HUES6 (cell line): Measurements from ENCODE around the gene KCNN4.

Source experiments
- H3K27ac ChIP-seq: 2 replicates; pipeline ENCODE4 v1.7.0; 2013; ENCODE audit warnings: low read depth, mild to moderate bottlenecking, low read length, inconsistent platforms
- H3K27me3 ChIP-seq: 2 replicates; pipeline ENCODE4 v1.6.1; 2013; ENCODE audit warnings: low read length; ENCODE audit not compliant: control insufficient read depth, insufficient read depth
- H3K36me3 ChIP-seq: 2 replicates; pipeline ENCODE4 v1.6.1; 2013; ENCODE audit warnings: low read length; ENCODE audit not compliant: control insufficient read depth, insufficient read depth
- H3K4me1 ChIP-seq: 2 replicates; pipeline ENCODE4 v1.6.1; 2013; ENCODE audit warnings: low read length; ENCODE audit not compliant: control insufficient read depth, insufficient read depth
- H3K4me3 ChIP-seq: 2 replicates; pipeline ENCODE4 v1.5.1; 2013; ENCODE audit warnings: low read depth, low read length
- H3K9ac ChIP-seq: one replicate; pipeline ENCODE4 v1.6.1; 2013; ENCODE audit warnings: mild to moderate bottlenecking, low read length
- H3K9me3 ChIP-seq: 2 replicates; pipeline ENCODE4 v1.6.1; 2013; ENCODE audit warnings: low read depth, low read length; ENCODE audit not compliant: control insufficient read depth, insufficient read depth

The KCNN4 gene

DNA sequence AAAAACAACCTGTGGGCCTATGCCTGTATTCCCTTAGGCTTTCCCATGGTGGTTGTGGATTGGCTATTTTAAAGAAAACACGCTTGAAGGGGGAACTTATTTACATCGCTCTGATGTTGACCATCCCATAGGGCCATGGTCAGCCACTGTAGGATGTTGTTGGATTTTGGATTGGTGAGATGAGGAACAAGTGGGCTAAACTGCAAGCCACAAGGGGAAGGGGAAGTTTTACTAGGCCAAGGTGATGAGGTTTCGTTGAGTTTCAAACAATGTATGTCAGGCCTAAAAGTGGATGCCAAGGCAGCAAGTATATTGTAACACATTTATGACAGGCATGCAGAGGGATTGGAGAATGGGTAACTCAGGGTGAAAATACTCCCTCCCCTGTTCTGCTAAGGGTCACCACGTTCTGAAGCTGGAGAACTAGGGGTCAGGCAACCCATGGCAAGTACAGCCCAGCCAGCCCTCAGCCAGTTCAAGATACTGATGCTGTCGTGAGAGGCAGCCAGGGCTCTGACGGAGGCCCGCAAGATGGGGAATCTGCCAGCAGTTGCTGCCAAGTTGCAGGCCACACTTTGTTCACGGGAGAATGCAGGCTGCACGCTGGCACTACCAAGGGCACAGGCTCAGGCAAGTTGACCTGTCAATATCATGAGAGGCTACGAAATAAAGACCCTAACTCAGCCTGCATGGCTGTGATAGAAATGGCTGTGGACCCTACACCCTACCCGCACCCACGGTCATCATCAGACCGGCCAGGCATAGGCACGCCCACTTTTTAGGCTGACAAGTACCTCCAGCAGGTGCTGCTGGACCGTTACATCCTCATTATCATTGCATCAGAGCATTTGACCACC lies 53.8 kb downstream of the KCNN4 start:
- Histone ChIP-seq H3K4me3 (no peak overlapping the region), H3K9ac (no peak overlapping the region), H3K27me3 (no peaks in the 10 kb centered on the region), H3K27ac (no peak overlapping the region), H3K36me3 (peaks cover 26% of the 10 kb centered on the region), H3K9me3 (no peaks in the 10 kb centered on the region), H3K4me1 (no peaks in the 10 kb centered on the region)

DNA sequence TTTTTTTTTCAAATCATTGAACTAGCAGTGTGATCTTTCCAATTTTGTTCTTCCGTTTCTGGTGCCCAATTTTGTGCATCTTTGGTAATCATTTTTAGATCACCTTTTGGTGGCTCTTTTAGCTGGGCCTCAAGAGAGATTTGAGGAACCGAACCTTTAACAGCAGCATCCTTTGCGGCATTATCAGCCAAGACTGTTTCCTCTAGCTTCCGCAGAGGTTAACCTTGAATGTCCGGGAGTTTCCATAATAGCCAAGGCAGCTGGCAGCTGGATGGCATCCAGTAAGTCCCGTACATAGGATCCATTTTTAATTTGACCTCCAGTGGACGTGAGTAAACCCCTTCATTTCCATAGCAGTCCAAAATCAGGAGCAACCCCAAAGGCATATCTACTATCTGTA lies 55.3 kb downstream of the KCNN4 start:
- peaks cover 13% of the 10 kb centered on the region for H3K36me3 ChIP-seq

DNA sequence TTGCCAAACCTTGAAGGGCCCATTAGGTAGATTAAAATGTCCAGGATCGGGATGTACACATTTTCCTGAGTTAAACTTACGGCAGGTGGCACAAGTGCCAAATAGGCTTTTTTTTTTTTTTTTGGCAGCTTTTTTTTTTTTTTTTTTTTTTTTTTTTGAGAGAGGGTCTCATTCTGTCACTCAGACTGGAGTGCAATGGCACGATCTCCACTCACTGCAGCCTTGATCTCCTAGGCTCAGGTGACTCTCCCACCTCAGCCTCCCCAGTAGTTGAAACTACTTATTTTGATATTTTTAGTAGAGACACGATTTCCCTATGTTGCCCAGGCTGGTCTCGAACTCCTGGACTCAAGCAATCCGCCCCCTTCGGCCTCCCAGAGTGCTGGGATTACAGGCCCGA lies 55.9 kb downstream of the KCNN4 start:
- Histone ChIP-seq H3K27ac (no peak overlapping the region), H3K4me3 (no peak overlapping the region), H3K36me3 (peaks cover 10% of the 10 kb centered on the region), H3K27me3 (no peaks in the 10 kb centered on the region), H3K4me1 (no peaks in the 10 kb centered on the region), H3K9me3 (no peaks in the 10 kb centered on the region), H3K9ac (no peak overlapping the region)

More for the DNA sequence above, 55.3 kb downstream of the KCNN4 start:
- Histone ChIP-seq H3K27me3 (no peaks in the 10 kb centered on the region), H3K9ac (no peak overlapping the region), H3K4me1 (no peaks in the 10 kb centered on the region), H3K4me3 (no peak overlapping the region), H3K9me3 (no peaks in the 10 kb centered on the region), H3K27ac (no peak overlapping the region)

DNA sequence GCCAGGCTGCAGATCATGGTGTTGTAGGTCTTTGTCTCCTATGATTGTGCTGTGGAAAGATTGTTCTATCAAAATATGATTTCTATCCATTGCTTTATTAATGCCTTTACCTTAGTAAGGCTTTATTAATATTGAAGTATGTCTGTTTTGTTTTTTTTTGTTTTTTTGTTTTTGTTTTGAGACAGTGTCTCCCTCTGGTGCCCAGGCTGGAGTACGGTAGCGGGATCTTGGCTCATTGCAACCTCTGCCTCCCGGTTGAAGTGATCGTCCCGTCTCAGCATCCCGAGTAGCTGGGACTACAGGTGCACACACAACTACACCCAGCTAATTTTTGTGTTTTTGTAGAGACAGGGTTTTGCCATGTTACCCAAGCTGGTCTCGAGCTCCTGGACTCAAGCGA lies 57.2 kb downstream of the KCNN4 start:
- H3K9me3 ChIP-seq, result no peaks in the 10 kb centered on the region
- H3K27me3 ChIP-seq, result no peaks in the 10 kb centered on the region
- peaks cover 3% of the 10 kb centered on the region for H3K36me3 ChIP-seq
- H3K4me1 ChIP-seq, result no peaks in the 10 kb centered on the region
- H3K4me3 ChIP-seq, result no peak overlapping the region
- H3K27ac ChIP-seq, result no peak overlapping the region
- no peak overlapping the region for H3K9ac ChIP-seq

- no peak overlapping the region for H3K27ac ChIP-seq
- no peaks in the 10 kb centered on the region for H3K27me3 ChIP-seq
- H3K4me3 ChIP-seq, result no peak overlapping the region
- no peaks in the 10 kb centered on the region for H3K4me1 ChIP-seq
- no peaks in the 10 kb centered on the region for H3K36me3 ChIP-seq
- no peaks in the 10 kb centered on the region for H3K9me3 ChIP-seq
- H3K9ac ChIP-seq, result no peak overlapping the region
These were observed 59.2 kb downstream of the KCNN4 start for GRCh38 chr19:43721469-43722048.

- H3K9me3 ChIP-seq, result no peaks in the 10 kb centered on the region
- H3K36me3 ChIP-seq, result no peaks in the 10 kb centered on the region
- H3K27ac ChIP-seq, result no peak overlapping the region
- H3K4me3 ChIP-seq, result no peak overlapping the region
- H3K9ac ChIP-seq, result no peak overlapping the region
- H3K27me3 ChIP-seq, result no peaks in the 10 kb centered on the region
- H3K4me1 ChIP-seq, result no peaks in the 10 kb centered on the region
These were observed 59.8 kb downstream of the KCNN4 start for GRCh38 chr19:43720936-43721335.

DNA sequence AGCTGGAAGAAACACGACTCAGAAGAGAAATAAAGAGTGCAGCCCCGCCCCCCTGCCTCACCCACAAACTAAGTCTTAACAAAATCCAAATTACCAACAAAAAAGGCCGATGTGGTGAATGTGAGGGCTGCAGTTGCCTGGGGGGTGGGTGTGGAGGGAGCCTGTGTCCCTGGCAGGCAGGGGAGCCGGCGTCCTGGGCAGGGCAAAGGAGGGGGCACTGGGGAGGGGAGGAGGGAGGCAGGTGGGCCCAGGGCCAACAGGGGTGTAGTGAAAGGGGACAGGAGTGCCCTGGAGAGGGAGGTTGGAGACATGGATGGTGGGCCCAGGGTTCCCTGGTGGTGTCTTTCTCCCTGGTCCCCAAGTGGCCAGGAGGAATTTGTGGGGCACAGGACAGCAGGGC lies 60.9 kb downstream of the KCNN4 start:
- Histone ChIP-seq H3K36me3 (no peaks in the 10 kb centered on the region), H3K27me3 (no peaks in the 10 kb centered on the region)

DNA sequence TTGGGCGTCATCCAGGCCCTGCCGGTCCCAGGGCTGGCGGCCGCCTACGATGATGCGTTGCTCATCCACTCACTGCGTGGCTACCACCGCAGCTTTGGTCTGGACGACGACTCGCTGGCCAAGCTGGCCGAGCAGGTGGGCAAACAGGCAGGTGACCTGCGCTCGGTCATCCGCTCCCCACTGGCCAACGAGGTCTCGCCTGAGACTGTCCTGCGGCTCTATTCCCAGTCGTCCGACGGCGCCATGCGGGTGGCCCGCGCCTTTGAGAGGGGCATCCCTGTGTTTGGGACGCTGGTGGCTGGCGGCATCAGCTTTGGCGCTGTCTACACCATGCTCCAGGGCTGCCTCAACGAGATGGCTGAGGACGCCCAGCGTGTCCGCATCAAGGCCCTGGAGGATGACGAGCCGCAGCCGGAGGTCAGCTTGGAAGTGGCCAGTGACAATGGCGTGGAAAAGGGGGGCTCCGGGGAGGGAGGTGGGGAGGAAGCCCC lies 61.4 kb downstream of the KCNN4 start:
- no peaks in the 10 kb centered on the region for H3K9me3 ChIP-seq
- no peak overlapping the region for H3K4me3 ChIP-seq
- H3K27ac ChIP-seq, result no peak overlapping the region
- no peaks in the 10 kb centered on the region for H3K27me3 ChIP-seq
- H3K4me1 ChIP-seq, result no peaks in the 10 kb centered on the region
- H3K36me3 ChIP-seq, result no peaks in the 10 kb centered on the region
- no peak overlapping the region for H3K9ac ChIP-seq

More for the DNA sequence above, 60.9 kb downstream of the KCNN4 start:
- H3K4me1 ChIP-seq, result no peaks in the 10 kb centered on the region
- H3K9ac ChIP-seq, result no peak overlapping the region
- no peaks in the 10 kb centered on the region for H3K9me3 ChIP-seq
- H3K4me3 ChIP-seq, result no peak overlapping the region
- H3K27ac ChIP-seq, result no peak overlapping the region

- Histone ChIP-seq H3K27ac (no peak overlapping the region), H3K4me3 (no peak overlapping the region), H3K9ac (no peak overlapping the region), H3K27me3 (no peaks in the 10 kb centered on the region), H3K36me3 (no peaks in the 10 kb centered on the region), H3K4me1 (no peaks in the 10 kb centered on the region), H3K9me3 (no peaks in the 10 kb centered on the region)
These were observed 62.0 kb downstream of the KCNN4 start for GRCh38 chr19:43718627-43719377.
